ENCODE data around the gene SPATA31D4.

Gene SPATA31D4

DNA sequence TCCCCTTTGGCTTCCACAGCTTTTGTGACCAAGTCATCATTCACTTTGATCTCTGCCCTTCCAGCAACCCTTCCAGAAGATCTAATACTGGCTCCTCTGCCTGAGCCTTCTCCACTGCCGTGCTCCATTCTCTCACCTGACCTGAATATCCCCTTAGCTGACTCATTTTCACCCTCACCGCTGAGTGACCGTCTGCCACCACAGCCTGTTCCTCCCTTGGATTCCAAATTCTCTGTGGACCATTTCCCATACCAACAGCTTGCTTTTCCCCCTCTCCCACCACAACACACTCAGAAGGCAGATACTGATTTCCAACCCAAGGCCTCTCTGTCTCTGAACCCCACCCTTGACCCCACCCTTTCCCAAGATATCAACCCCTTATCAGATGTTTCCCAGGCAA, 39.8 kb downstream of the SPATA31D4 start:
- no peak for DNase-seq

DNA sequence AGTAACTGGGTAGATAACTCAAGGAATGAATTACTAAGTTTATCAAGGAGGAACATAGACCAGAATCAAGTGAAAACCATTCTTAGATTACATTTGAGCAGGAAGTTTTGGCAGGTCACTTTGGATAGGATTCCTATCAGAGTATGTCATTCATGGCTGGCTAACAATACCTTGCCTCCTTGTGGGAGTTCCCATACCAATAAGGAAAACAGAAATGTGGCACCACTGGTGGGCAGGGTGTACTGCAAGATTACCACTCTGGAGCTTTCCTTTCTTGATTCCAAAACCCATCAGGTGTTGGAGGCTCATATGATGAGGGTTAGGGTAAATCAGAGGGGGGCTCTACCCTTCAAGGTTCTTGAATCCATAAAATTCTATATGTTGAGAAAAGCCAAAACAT, 41.7 kb downstream of the SPATA31D4 start:
- no peak for DNase-seq

DNA sequence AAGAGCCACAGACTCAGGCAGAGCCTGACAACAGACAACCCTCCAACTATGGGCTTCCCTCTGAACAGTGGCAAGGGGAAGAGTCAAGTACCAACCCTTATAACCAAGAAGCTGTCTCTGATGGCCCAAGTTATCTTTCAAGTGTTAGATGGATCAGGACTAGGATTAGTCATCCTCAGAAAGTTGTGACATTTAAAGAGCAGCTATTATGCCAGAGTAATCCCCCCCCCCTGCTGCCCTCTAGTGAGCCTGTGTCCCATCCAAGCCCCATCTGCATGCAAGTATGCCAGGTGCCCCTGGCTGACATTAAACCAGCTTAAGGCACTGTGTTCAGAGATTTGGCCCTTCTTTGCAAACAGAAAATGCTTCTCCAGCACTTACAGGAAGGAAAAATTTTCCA, 43.5 kb downstream of the SPATA31D4 start:
- no peak for DNase-seq

DNA sequence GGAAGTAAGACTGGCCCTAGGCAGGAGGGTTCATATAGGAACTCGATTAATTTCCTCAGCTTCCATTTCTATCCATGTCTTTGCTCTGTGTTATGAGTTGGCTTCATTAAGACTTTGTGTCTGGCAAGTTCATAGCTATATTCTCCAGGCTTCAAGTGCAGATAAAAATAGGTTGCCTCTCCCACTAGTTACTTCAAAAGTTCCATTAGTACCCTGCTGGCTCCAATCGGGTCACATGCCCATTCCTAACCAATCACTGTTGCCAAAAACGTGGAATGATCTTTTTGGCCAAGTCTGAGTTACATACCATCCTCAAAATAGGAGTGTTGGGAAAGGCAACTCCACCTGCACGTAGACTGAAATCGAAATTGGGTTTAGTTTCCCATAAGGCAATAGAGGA, 46.5 kb downstream of the SPATA31D4 start:
- no peak for DNase-seq

DNA sequence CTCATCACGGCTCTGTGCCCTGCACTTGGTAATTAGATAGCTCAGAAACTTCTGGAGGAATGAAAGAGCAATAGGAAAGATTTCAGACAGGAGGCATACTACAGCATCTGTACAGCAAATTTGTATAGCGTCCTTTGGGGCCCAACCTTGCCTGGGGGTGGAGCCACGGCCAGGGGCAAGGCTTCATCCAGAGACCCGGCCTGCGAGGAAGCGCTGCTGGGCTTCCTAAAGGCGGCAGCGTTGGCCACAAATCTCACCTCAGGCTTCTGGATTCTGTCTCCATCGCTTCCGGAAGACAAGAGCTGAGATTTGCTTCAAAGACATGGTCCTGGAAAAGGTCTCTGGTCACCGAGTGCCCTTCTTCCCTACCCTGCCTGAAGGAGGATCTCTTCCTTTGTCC, 48.1 kb downstream of the SPATA31D4 start:
- no peak for DNase-seq

DNA sequence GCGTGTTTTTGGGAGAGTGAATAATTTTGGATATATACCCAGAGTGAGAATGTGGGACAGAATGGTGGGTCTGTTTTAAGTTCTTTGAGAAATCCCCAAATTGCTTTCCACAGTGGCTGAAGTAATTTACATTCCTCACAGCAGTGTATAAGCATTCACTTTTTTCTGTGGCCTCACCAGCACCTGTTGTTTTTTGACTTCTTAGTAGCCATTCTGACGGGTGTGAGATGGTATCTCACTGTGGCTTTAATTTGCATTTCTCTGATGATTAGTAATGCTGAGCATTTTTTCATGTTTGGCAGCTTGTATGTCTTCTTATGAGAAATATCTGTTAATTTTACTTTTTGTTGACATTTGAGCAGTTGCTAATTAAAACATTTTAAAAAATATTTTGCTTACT, 51.0 kb downstream of the SPATA31D4 start:
- DNase-seq: no peak

DNA sequence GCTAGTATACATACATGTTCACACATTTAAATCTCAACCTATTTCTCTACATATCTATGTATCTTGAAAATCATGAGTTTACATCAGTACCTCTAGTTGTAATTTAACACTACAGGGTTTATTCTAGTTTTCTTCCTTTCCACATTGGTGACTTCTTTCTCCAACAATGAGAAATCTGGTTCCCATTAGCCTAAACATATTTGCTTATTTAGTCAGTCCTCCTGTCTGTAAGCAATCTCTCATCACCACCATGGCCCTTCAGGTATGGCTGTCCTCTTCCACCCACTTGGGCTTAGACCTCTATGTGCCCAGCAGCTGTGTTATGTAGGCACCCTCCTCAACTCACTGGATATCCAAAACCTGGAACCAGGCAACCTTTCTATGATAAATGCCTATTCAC, 52.3 kb downstream of the SPATA31D4 start:
- DNase-seq: no peak

DNA sequence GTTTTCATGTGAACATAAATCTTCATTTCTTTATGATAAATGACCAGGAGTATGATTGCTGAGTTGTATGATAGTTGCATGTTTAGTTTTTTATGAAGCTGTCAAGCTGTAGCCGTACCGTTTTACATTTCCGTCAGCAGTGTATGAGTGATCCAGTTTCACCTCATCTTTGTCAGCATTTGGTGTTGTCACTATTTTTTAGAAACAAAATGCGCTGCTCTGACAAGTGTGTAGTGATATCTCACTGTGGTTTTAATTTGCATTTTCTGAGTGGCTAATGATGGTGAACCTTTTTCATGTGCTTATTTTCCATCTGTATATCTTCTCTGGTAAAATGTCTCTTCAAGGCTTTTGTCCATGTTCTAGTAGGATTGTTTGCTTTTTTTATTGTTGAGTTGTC, 53.7 kb downstream of the SPATA31D4 start:
- DNase-seq: no peak
